Measurements from ENCODE around the gene C2CD3. TPM values are rescaled to one million over a fixed set of nuclear protein-coding genes. Genes with fewer than 3 reads are reported as not detected.
A peak's percentile ranks its signal among the peaks of the same experiment; 100 is the strongest.

Gene C2CD3
- total RNA-seq, 1 donor from 2014 or later = 9.1 TPM

DNA sequence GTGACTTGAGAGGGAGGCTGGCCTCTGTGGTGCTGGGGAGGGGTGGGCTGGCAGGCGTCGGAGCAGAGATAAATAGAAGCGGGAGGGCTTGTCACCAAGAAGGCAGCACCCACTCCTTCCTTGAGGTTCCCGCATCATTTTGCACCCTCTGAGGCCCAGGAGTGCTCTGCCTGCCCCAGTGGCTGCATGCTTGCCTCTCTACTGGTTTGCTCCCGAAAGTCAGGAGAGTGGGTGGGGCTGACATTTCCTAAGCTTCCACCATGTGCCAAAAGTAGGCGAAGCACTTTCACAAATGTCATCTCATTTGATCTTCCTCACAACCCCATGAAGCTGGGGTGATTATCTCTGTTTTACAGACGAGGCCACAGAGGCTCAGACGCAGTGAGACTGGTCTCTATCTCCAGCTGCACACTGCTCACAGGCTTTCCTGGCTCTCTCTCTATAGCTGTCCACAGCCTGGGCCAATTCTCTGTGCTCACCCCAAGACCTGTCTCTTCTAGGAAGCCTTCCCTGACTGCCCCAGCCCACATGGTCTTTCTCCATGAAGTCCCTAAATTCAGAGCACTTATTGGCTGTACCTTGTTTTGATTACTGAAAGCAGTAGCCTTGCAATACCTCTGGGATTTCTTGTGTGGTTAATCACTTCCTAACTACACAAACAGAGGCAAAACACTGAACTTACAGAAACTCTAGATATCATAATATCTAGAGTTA, 159.3 kb downstream of the C2CD3 start:
- intact Hi-C loops (cut with DNase I) = no loop called here
- no peak for ATAC-seq (ENCODE audit: poor library complexity)
- no peak for DNase-seq

DNA sequence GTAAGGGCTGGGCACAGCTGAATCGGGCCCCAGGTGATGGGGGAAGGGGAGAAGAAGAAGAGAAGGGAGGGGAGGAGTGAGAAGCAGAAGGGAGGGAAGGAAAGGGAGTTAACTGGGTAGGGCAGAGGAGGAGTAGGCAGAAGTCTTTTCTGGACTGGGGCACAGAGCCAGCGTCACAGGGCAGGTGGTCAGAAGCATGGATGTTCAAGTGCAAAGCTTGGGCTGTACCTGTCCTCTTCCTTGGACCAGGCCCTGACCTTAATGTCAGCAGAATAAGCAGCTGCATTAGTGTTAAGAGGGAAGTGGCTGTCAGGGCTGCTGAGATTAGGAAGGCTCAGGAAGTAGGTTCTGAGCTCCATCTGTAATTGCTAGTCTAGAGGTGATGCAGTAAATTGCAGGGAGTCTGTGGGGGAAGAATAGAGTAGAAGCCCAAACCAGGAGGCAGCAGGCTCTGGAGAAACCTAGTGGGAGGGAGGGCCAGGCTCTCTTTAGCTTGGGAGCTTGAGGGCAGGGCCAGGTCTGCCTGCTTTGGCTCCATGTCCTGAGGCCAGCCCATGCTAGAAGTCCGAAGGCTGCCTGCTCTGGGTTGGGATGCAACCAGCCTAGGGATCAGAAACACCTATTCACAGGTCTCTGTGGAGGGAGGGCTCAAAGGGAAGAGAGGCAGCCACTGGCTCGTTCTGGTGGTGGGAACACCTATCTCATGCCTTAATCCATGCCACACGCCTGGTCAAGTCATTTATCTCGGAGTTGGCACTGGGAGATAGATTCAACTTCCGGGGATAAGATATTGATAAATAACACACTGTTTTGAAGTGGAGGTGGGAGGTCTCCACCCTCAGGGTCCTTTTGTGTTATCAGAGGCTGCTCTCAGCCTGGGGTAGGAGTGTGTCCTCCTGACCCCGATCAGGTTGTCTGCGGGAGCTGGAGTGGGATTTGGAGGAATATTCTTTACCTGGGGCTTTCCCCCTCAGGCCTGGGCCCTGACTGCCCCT, 160.2 kb downstream of the C2CD3 start:
- peak; percentile 7 for ATAC-seq (ENCODE audit: poor library complexity)
- intact Hi-C loops (cut with DNase I) = no loop called here

DNA sequence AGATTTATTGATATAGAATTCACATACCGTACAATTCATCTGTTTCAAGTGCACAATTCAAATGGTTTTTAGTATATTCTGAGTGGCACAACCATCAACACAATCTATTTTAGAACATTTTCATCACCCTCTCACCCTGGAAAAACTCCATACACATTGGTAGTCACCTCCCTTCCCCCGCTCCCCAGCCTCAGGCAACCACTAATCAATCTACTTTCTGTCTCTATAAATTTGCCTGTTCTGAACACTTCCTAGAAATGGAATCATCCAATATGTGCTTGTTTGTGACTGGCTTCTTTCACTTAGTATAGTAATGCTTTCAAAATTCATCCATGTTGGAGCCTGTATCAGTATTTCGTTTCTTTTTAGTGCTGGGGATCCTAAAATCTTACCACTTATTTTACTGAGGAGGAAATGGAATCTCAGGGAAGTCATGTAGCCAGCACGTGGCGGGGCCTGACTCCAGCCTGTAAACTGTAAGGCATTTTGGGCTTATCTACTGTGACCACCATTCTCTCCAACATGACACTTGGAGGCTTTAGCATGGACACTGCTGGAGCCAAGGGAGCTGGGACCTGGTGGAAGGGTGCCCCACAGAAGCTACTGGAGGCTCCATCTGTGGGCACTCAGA, 161.0 kb downstream of the C2CD3 start:
- no peak for ATAC-seq (ENCODE audit: poor library complexity)
- no peak for DNase-seq
- intact Hi-C loops (cut with DNase I) = no loop called here

More for the DNA sequence above, 160.2 kb downstream of the C2CD3 start:
- no peak for DNase-seq

DNA sequence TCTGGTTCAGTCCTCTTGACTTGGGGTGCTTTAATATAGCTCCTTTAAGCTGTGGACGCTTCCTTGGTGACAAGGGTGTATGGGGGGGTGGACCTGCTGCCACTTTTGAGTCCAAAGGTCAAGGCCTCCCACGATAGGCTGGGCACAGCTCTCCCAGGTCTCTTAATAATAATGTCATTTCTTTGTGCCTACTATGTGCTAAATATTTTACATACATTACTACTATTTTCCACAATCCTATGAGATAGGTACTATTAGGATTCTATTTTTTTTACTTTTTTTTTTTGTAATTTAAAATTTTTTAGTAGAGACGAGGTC, 161.6 kb downstream of the C2CD3 start:
- intact Hi-C loops (cut with DNase I) = no loop called here
- ATAC-seq (ENCODE audit: poor library complexity) (no peak), DNase-seq (no peak)

DNA sequence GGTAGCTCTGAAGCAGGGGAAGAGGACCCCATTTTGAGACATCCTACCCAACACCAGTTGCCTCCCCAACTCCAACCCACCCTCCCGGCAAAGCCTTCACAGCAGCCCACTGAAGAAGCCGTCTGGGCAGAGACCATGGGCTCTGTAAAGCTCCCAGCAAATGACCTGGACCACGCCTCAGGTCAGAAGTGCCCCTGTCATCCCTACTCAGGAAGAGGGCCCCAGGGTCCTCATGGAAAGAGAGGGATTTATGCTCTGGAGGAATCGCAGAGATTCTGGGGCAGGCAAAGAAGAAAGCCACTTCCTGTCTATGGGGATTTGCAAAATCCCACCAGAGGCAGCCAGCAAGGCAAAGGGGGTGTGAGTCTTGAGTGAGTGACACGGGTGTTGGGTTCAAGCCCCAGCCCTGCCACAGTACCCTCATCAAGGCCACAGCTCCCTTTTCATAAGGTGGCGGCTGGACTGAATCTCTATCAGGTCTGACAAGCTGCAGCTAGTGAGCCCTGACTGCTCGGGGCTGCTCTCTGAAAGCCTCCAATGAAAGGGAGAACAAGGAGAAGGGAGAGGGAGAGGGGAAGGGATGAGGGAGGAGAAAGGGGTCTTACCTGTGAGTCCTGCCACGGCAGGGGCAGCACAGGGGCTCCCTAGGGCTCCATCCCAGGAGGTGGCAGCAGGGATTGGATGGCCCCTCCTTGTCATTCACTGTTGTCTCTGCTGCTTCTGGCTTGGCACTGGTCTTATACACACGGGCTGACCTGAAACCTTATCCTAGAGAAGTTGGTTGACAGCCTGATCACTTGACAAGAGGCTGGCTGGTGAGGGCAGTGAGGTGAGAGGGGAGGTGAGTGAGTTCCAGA, 162.2 kb downstream of the C2CD3 start, which contains the start of gene UCP3:
UCP3 (minus strand) TSS at position 713 of the 857 bp plus-strand sequence. CDS start 2,043 bp downstream, outside the sequence.
- intact Hi-C loops (cut with DNase I) = no loop called here
- no peak for DNase-seq

DNA sequence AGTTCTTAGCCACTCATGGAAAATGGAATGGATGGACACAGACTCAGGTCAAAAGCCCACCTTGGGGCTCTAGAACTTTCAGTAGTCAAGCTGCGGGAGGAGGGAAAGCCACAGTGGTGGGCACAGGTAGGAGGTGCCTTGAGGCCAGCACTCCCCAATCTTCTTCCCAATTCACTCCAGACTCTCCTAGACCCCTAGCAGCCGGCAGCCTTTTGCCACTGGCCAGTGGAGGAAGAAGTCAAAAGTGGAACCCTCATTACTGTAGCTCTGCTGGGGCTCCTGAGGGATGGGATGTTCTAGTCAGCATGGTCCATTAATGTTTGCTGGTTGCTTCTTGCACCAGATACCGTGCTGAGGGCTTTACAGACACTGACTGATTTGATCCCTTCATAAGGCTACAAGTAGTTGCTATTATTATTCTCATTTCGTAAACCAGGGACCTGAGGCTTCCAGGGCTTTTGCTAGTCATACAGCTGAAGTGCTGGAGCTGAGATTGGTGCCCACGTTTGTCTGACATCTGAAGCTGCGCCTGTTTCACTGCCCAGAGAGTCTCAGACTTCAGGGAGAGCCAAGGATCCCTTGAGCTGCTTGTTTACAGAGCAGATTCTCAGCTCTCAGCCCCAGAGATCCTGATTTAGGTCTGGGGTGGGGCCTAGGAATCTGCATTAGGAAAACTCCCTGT, 163.0 kb downstream of the C2CD3 start:
- intact Hi-C loops (cut with DNase I) = no loop called here
- DNase-seq = no peak
- peak; percentile 56 for ATAC-seq (ENCODE audit: poor library complexity)

More for the DNA sequence above, 162.2 kb downstream of the C2CD3 start, which contains the start of gene UCP3:
- peak; percentile 80 for ATAC-seq (ENCODE audit: poor library complexity)

DNA sequence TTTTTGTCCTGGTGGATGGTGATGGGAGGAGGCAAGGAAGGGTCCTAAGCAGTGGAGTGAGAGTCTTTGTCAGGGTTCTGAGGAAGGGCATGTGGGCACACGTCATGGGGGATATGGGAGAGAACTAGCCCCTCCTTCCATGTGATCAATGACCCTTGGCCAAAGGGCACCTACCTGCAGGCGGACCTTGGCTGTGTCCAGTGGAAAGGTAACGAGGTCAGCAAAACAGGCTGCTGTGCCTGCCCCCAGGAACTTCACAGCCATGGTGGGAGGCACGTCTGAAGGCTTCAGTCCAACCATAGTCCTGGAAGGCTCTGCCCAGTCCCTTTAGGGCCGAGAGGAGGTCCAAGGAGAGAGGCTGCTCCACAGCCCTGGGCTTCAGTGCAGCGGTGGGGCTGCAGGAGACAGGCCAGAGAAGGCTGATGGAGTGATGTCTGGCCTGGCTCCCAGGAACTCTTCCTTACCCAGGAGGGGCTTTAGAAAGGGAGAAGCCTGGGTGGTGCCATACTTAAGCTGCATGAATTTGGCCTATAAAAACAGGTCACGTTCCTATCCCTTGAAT, 164.0 kb downstream of the C2CD3 start:
- intact Hi-C loops (cut with DNase I) = no loop called here
- DNase-seq = no peak
- no peak for ATAC-seq (ENCODE audit: poor library complexity)

DNA sequence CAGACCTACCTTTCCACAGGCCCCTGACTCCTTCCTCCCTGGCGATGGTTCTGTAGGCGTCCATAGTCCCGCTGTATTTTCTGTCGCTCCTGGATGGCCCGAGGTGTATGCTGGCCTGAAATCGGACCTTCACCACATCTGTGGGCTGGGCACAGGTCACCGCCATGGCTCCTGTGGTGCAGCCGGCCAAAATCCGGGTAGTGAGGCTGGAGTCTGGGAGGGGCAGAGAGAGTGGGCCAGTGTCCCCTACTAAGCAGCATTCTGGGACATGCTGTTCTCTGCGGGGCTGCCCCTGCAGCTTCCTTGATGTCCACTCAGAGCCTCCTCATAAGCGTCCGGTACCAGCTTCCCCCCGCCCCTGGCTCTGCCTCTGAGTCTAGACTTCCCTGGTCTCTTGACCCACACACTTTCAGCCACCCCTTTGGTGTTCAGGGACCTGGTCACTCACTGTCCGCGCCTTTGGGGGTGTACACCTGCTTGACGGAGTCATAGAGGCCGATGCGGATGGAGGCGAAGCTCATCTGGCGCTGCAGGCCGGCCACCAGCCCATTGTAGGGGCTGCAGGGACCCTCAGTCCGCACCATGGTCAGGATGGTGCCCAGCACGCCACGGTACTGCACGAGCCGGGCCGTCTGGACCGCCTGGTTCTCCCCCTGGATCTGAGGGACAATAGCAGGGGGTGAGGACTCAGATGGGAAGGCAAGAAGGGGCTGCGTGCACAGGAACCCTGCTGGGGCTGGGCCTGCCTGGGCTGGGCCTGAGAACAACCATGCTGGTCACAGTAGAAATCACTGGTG, 164.9 kb downstream of the C2CD3 start:
- intact Hi-C loops (cut with DNase I) = no loop called here
- DNase-seq (no peak), ATAC-seq (ENCODE audit: poor library complexity) (no peak)

DNA sequence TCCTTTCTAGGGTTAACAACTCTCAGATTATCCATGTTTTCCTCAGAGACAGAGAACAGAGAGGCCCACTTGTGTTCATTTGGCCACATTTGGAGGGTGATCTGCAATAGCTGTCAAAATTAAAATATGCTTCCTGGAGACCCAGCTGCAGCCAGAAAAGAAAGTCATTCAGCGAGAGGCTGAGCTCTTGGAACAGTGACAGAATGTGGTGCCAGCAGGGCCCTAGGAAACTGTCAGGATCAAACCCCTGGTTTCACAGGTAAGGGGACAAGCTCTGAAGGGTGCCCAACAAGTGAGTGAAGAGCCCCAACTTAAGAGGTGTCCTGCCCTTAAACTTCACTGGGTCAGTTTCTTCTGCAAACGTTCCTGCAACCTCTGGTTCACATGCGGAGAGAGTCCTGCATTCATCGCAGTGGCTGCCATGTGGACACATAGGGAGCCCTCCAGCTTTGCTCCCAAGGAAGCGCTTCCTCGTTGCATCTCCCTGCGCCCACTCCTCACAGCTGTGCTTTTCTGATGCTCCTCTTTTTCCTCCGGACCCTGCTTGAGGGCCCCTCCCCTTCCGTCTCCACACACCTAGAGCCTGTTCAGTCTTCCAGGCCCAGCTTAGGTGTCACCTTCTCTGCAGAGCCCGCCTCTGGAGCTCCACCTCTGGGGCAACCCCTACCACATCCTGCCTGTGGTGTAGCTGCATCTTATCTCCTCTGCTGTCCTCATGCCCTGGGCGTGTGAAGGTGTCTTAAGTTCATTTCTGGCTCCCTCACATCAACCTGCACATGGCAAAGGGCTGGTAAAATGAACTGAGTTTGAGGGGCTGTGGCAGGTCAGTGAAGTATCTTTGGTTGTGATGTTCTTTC, 165.8 kb downstream of the C2CD3 start:
- DNase-seq (no peak), ATAC-seq (ENCODE audit: poor library complexity) (no peak)
- intact Hi-C loops (cut with DNase I) = no loop called here

DNA sequence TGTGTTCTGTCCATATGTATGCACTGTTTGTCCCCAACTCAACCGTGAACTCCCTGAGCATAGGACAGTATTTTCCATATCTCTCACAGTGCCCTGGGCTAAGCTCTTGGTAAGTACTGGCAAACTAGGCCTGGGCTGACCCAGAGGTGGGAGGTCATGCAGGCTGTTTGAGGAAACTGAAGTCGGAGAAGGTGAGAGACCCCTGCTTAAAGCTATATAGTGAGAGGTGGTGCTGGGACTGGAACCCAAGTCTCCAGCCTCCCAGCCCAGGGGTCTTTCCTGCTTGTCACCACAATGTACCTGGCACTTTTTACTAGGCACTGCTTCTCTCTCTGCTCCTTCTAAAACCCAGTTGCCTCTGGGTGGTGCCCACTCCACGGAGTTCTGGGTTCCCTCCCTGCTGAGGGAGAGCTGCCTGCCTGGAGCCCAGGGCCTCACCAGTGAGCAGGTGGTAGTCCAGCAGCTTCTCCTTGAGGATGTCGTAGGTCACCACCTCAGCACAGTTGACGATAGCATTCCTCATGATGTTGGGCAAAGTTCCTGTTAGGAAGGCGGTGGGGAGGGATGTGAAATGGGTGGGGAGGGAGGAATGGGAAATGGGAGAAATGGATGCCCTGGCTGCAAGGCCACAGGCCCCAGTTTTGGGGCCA, 166.6 kb downstream of the C2CD3 start:
- DNase-seq (no peak), ATAC-seq (ENCODE audit: poor library complexity) (no peak)
- intact Hi-C loops (cut with DNase I) = no loop called here

DNA sequence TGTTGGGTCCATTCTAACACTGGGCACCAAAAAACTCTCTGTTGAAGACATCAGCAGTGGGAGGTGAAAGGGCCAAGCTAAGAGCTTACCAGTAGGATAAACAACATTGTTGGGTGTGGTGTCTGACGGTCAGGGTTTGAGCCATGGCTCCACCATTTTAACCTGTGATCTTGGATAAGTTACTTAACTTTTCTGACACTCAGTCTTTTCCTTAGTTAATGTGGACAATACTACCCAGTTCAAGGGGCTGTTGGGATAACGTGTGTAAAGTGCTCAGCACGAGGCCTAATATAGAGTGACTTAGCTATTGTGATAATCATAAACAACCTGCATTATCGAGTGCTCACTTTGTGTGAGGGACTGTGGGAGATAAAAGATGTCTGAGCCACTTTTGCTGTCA, 168.0 kb downstream of the C2CD3 start:
- no peak for DNase-seq
- no peak for ATAC-seq (ENCODE audit: poor library complexity)
- intact Hi-C loops (cut with DNase I) = no loop called here

DNA sequence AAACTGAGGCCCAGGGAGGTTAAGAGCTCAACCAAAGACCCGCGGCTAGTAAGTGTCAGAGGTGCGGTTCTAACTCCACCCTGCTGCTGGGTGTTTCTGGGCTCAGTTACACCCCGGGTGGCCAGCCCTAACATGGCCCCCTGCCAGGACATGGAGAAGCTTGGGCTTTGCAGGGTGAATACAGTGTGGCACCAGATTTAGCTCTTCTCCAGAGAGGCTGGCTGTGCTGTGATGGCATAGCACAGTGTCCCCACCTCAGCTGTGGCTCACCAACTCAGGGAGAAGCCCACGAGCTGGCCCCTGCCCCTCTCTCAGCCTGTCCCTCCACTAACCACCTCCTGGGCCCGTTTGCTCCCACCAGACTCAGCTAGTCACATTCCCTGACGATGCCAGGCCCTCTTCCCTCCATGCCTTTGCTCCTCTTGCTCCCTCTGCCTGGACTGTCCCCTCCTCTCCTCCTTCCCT, 168.9 kb downstream of the C2CD3 start:
- intact Hi-C loops (cut with DNase I) = no loop called here
- ATAC-seq (ENCODE audit: poor library complexity) = no peak
- no peak for DNase-seq

DNA sequence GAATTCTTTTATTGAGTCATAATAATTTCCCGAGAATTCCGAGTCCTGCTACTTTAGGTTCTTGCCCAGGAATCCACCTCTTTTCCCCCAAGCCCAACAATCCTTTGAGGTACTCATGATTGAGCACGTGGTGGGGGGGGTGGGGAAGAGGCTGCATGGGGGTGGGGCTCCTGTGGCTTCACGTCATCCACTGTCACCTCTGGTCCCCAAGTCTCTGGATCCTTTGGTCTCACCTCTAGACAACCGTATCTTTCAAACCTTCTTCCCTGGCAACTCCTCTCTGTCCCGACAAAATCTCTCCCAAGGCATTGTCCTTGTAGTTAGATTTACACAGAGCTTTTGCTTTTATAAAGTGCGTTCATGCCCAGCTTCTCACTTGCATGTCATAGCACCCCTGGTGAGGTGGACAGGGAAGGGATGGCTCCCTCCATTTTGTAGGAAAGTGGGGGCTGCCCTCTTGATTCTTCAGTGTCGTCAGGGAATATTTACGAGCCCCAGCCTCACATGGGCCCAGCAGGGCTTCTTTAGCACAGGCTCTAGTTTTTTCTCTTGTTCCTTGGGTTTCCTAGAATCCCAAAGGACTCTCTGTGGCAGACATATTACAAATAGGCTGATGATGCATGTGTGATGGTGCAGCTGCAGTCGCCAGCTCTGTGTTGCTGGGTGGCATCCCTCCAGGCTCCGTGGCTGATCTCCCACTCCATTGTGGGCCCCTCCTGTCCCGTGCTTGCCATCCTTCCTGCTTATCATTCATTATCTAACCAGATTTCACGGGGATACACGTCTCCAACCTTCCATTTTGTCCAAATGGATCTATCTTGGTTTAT, 170.3 kb downstream of the C2CD3 start:
- DNase-seq = no peak
- intact Hi-C loops (cut with DNase I) = no loop called here
- ATAC-seq (ENCODE audit: poor library complexity) = no peak

DNA sequence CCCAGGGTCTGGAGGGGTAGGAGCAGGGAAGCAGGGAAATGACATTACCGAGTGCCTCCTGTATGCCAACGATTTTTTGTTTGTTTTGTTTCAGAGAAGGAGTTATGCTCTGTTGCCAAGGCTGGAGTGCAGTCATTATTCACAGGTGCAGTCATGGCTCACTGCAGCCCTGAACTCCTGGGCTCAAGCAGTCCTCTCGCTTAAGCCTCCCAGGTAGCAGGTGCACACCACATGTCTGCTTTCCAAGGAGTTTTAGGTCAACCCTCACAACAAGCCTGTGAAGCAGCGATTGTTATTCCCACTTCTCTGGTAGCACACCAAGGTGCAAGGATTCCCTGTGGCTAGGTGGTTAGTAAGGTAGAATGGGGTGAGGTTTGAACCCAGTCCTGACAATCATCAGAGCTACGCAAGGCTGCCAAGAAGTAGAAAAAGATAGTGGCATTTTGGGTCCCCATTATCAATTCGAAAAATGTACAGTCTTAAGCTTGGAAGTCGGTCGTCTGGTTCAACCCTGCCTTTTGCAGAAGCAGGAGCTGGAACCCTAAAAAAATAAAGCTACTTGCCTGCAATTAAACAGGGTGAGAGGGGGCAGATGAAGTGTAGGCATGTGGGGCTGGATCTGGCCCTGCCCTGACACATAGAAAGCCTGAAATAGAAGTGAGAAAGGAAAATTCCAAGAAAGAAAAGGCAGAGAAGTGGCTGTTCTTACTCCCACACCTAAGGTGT, 171.1 kb downstream of the C2CD3 start:
- no peak for DNase-seq
- ATAC-seq (ENCODE audit: poor library complexity) = no peak
- intact Hi-C loops (cut with DNase I) = no loop called here
